ENCODE results near the gene MYLK. TPM values are rescaled to one million over a fixed set of nuclear protein-coding genes. Genes with fewer than 3 reads are reported as not detected.
"Not testable (repeated sequence)": the region's sequence is repeated elsewhere in the genome, so short reads cannot be mapped to it uniquely, and the experiment has no call there.

The MYLK gene
- total RNA-seq, 1 donor from 2014 or later, result 26.6 TPM

GRCh38 chr3:123907720-123908119 lies 23.6 kb upstream of the MYLK start:
- Histone ChIP-seq H3K9me3 (ENCODE audit: control insufficient read depth in 3 of 3, low read length in 3 of 3) (no peaks in the 10 kb centered on the region), H3K27me3 (ENCODE audit: control insufficient read depth in 3 of 3, insufficient read depth in 3 of 3, low read length in 3 of 3) (no peaks in the 10 kb centered on the region), H3K27ac (ENCODE audit: low read depth, low read length) (no peak overlapping the region), H3K9ac (ENCODE audit: low read depth in 1 of 3, low read length in 3 of 3) (no peak overlapping the region), H3K36me3 (ENCODE audit: control insufficient read depth in 3 of 3, insufficient read depth in 3 of 3, low read length in 3 of 3) (no peaks in the 10 kb centered on the region), H3K4me1 (ENCODE audit: control insufficient read depth in 3 of 3, insufficient read depth in 3 of 3, low read length in 3 of 3) (no peaks in the 10 kb centered on the region), H3K4me3 (ENCODE audit: low read length in 3 of 3) (no peak overlapping the region)

GRCh38 chr3:123899300-123899865 lies 15.3 kb upstream of the MYLK start:
- Histone ChIP-seq H3K36me3 (ENCODE audit: control insufficient read depth in 3 of 3, insufficient read depth in 3 of 3, low read length in 3 of 3) (no peaks in the 10 kb centered on the region), H3K4me3 (ENCODE audit: low read length in 3 of 3) (no peak overlapping the region), H3K27me3 (ENCODE audit: control insufficient read depth in 3 of 3, insufficient read depth in 3 of 3, low read length in 3 of 3) (peaks cover 0 to 3% (median 0%) of the 10 kb centered on the region in 3 donors), H3K4me1 (ENCODE audit: control insufficient read depth in 3 of 3, insufficient read depth in 3 of 3, low read length in 3 of 3) (no peaks in the 10 kb centered on the region), H3K9ac (ENCODE audit: low read depth in 1 of 3, low read length in 3 of 3) (no peak overlapping the region), H3K27ac (ENCODE audit: low read depth, low read length) (no peak overlapping the region), H3K9me3 (ENCODE audit: control insufficient read depth in 3 of 3, low read length in 3 of 3) (no peaks in the 10 kb centered on the region)

- H3K4me1 ChIP-seq (ENCODE audit: control insufficient read depth in 3 of 3, insufficient read depth in 3 of 3, low read length in 3 of 3), result no peaks in the 10 kb centered on the region
- no peaks in the 10 kb centered on the region for H3K9me3 ChIP-seq (ENCODE audit: control insufficient read depth in 3 of 3, low read length in 3 of 3)
- H3K9ac ChIP-seq (ENCODE audit: low read depth in 1 of 3, low read length in 3 of 3), result no peak overlapping the region
- H3K27ac ChIP-seq (ENCODE audit: low read depth, low read length), result no peak overlapping the region
- no peak overlapping the region for H3K4me3 ChIP-seq (ENCODE audit: low read length in 3 of 3)
- H3K27me3 ChIP-seq (ENCODE audit: control insufficient read depth in 3 of 3, insufficient read depth in 3 of 3, low read length in 3 of 3), result no peaks in the 10 kb centered on the region
- no peaks in the 10 kb centered on the region for H3K36me3 ChIP-seq (ENCODE audit: control insufficient read depth in 3 of 3, insufficient read depth in 3 of 3, low read length in 3 of 3)
Observed at GRCh38 chr3:123893012-123893411, 8.9 kb upstream of the MYLK start.

- no peak overlapping the region for H3K27ac ChIP-seq (ENCODE audit: low read depth, low read length)
- no peaks in the 10 kb centered on the region for H3K27me3 ChIP-seq (ENCODE audit: control insufficient read depth in 3 of 3, insufficient read depth in 3 of 3, low read length in 3 of 3)
- H3K36me3 ChIP-seq (ENCODE audit: control insufficient read depth in 3 of 3, insufficient read depth in 3 of 3, low read length in 3 of 3), result no peaks in the 10 kb centered on the region
- H3K9ac ChIP-seq (ENCODE audit: low read depth in 1 of 3, low read length in 3 of 3), result no peak overlapping the region
- H3K4me1 ChIP-seq (ENCODE audit: control insufficient read depth in 3 of 3, insufficient read depth in 3 of 3, low read length in 3 of 3), result no peaks in the 10 kb centered on the region
- no peak overlapping the region for H3K4me3 ChIP-seq (ENCODE audit: low read length in 3 of 3)
- H3K9me3 ChIP-seq (ENCODE audit: control insufficient read depth in 3 of 3, low read length in 3 of 3), result no peaks in the 10 kb centered on the region
Observed at GRCh38 chr3:123892195-123892594, 8.1 kb upstream of the MYLK start.

- H3K36me3 ChIP-seq (ENCODE audit: control insufficient read depth in 3 of 3, insufficient read depth in 3 of 3, low read length in 3 of 3); H3K4me1 ChIP-seq (ENCODE audit: control insufficient read depth in 3 of 3, insufficient read depth in 3 of 3, low read length in 3 of 3); H3K9me3 ChIP-seq (ENCODE audit: control insufficient read depth in 3 of 3, low read length in 3 of 3); H3K27ac ChIP-seq (ENCODE audit: low read depth, low read length); H3K9ac ChIP-seq (ENCODE audit: low read depth in 1 of 3, low read length in 3 of 3); H3K4me3 ChIP-seq (ENCODE audit: low read length in 3 of 3); H3K27me3 ChIP-seq (ENCODE audit: control insufficient read depth in 3 of 3, insufficient read depth in 3 of 3, low read length in 3 of 3): not testable (repeated sequence)
Observed at GRCh38 chr3:123890991-123891390, 6.9 kb upstream of the MYLK start.

GRCh38 chr3:123890162-123890561 lies 6.0 kb upstream of the MYLK start:
- not testable (repeated sequence) for H3K4me3 ChIP-seq (ENCODE audit: low read length in 3 of 3); H3K36me3 ChIP-seq (ENCODE audit: control insufficient read depth in 3 of 3, insufficient read depth in 3 of 3, low read length in 3 of 3); H3K27me3 ChIP-seq (ENCODE audit: control insufficient read depth in 3 of 3, insufficient read depth in 3 of 3, low read length in 3 of 3); H3K4me1 ChIP-seq (ENCODE audit: control insufficient read depth in 3 of 3, insufficient read depth in 3 of 3, low read length in 3 of 3); H3K27ac ChIP-seq (ENCODE audit: low read depth, low read length); H3K9me3 ChIP-seq (ENCODE audit: control insufficient read depth in 3 of 3, low read length in 3 of 3); H3K9ac ChIP-seq (ENCODE audit: low read depth in 1 of 3, low read length in 3 of 3)

GRCh38 chr3:123884993-123885392 lies 861 bp upstream of the MYLK start:
- no peak overlapping the region for H3K4me3 ChIP-seq (ENCODE audit: low read length in 3 of 3)
- H3K27me3 ChIP-seq (ENCODE audit: control insufficient read depth in 3 of 3, insufficient read depth in 3 of 3, low read length in 3 of 3), result peaks cover 0 to 2% (median 0%) of the 10 kb centered on the region in 3 donors
- no peaks in the 10 kb centered on the region for H3K9me3 ChIP-seq (ENCODE audit: control insufficient read depth in 3 of 3, low read length in 3 of 3)
- H3K9ac ChIP-seq (ENCODE audit: low read depth in 1 of 3, low read length in 3 of 3), result no peak overlapping the region
- H3K4me1 ChIP-seq (ENCODE audit: control insufficient read depth in 3 of 3, insufficient read depth in 3 of 3, low read length in 3 of 3), result peaks cover 3 to 10% (median 8%) of the 10 kb centered on the region in 3 donors
- H3K36me3 ChIP-seq (ENCODE audit: control insufficient read depth in 3 of 3, insufficient read depth in 3 of 3, low read length in 3 of 3), result no peaks in the 10 kb centered on the region
- H3K27ac ChIP-seq (ENCODE audit: low read depth, low read length), result no peak overlapping the region

GRCh38 chr3:123883701-123884202 lies 380 bp downstream of the MYLK start:
- Histone ChIP-seq H3K9ac (ENCODE audit: low read depth in 1 of 3, low read length in 3 of 3) (peak overlapping the region in 2 of 3 donors; percentile 45 to 58), H3K36me3 (ENCODE audit: control insufficient read depth in 3 of 3, insufficient read depth in 3 of 3, low read length in 3 of 3) (no peaks in the 10 kb centered on the region), H3K4me3 (ENCODE audit: low read length in 3 of 3) (peak overlapping the region; percentile 61 to 70 (median 66)), H3K4me1 (ENCODE audit: control insufficient read depth in 3 of 3, insufficient read depth in 3 of 3, low read length in 3 of 3) (peaks cover 3 to 10% (median 8%) of the 10 kb centered on the region in 3 donors), H3K27ac (ENCODE audit: low read depth, low read length) (no peak overlapping the region), H3K27me3 (ENCODE audit: control insufficient read depth in 3 of 3, insufficient read depth in 3 of 3, low read length in 3 of 3) (peaks cover 0 to 2% (median 0%) of the 10 kb centered on the region in 3 donors), H3K9me3 (ENCODE audit: control insufficient read depth in 3 of 3, low read length in 3 of 3) (no peaks in the 10 kb centered on the region)

- peaks cover 0 to 2% (median 0%) of the 10 kb centered on the region in 3 donors for H3K27me3 ChIP-seq (ENCODE audit: control insufficient read depth in 3 of 3, insufficient read depth in 3 of 3, low read length in 3 of 3)
- no peaks in the 10 kb centered on the region for H3K36me3 ChIP-seq (ENCODE audit: control insufficient read depth in 3 of 3, insufficient read depth in 3 of 3, low read length in 3 of 3)
- H3K4me3 ChIP-seq (ENCODE audit: low read length in 3 of 3), result peak overlapping the region in 2 of 3 donors; percentile 66 to 70
- no peaks in the 10 kb centered on the region for H3K9me3 ChIP-seq (ENCODE audit: control insufficient read depth in 3 of 3, low read length in 3 of 3)
- no peak overlapping the region for H3K27ac ChIP-seq (ENCODE audit: low read depth, low read length)
- peaks cover 3 to 10% (median 8%) of the 10 kb centered on the region in 3 donors for H3K4me1 ChIP-seq (ENCODE audit: control insufficient read depth in 3 of 3, insufficient read depth in 3 of 3, low read length in 3 of 3)
- H3K9ac ChIP-seq (ENCODE audit: low read depth in 1 of 3, low read length in 3 of 3), result no peak overlapping the region
Observed at GRCh38 chr3:123883111-123883510, 1.0 kb downstream of the MYLK start.

- peaks cover 3 to 10% (median 8%) of the 10 kb centered on the region in 3 donors for H3K4me1 ChIP-seq (ENCODE audit: control insufficient read depth in 3 of 3, insufficient read depth in 3 of 3, low read length in 3 of 3)
- no peak overlapping the region for H3K9ac ChIP-seq (ENCODE audit: low read depth in 1 of 3, low read length in 3 of 3)
- H3K9me3 ChIP-seq (ENCODE audit: control insufficient read depth in 3 of 3, low read length in 3 of 3), result no peaks in the 10 kb centered on the region
- H3K27me3 ChIP-seq (ENCODE audit: control insufficient read depth in 3 of 3, insufficient read depth in 3 of 3, low read length in 3 of 3), result peaks cover 0 to 2% (median 0%) of the 10 kb centered on the region in 3 donors
- no peak overlapping the region for H3K4me3 ChIP-seq (ENCODE audit: low read length in 3 of 3)
- no peak overlapping the region for H3K27ac ChIP-seq (ENCODE audit: low read depth, low read length)
- H3K36me3 ChIP-seq (ENCODE audit: control insufficient read depth in 3 of 3, insufficient read depth in 3 of 3, low read length in 3 of 3), result no peaks in the 10 kb centered on the region
Observed at GRCh38 chr3:123881771-123882170, 2.4 kb downstream of the MYLK start.

All from skeletal muscle tissue (tissue), 4 donors.